ENCODE data around the gene CTNNA2. TPM values are rescaled to one million over a fixed set of nuclear protein-coding genes. Genes with fewer than 3 reads are reported as not detected.

The CTNNA2 gene
- total and polyA plus RNA-seq, 9 donors: 0.32 to 1.4 (median 0.37) TPM; not detected in 3

- no peaks in the 10 kb centered on the region for H3K36me3 ChIP-seq
- no peak for DNase-seq
- intact Hi-C loops (cut with DNase I): no loop called here
- H3K27ac ChIP-seq: no peak overlapping the region
- no peaks in the 10 kb centered on the region for H3K27me3 ChIP-seq
- no peak overlapping the region for H3K4me3 ChIP-seq
- no peak for TF ChIP-seq POLR2A (IDR thresholded peaks at IDR 0.05)
- no peak for TF ChIP-seq EP300 (IDR thresholded peaks at IDR 0.05)
- no peak for TF ChIP-seq CTCF (IDR thresholded peaks at IDR 0.05)
- H3K9me3 ChIP-seq: no peaks in the 10 kb centered on the region
- no peaks in the 10 kb centered on the region for H3K4me1 ChIP-seq (ENCODE audit: insufficient read depth)
- WGBS, 3 donors: 59 to 78% (median 64%) methylated on average over 3 of the region's 3 CpGs
Measured at GRCh38 chr2:80549901-80550300, 1037.0 kb downstream of the CTNNA2 start.

GRCh38 chr2:80560326-80560725 is 1047.5 kb downstream of the CTNNA2 start:
- no peaks in the 10 kb centered on the region for H3K9me3 ChIP-seq
- WGBS, 3 donors: 38 to 56% (median 41%) methylated on average over 4 of the region's 4 CpGs
- no peak for DNase-seq
- H3K4me3 ChIP-seq: no peak overlapping the region
- no peaks in the 10 kb centered on the region for H3K4me1 ChIP-seq (ENCODE audit: insufficient read depth)
- intact Hi-C loops (cut with DNase I): no loop called here
- no peaks in the 10 kb centered on the region for H3K27me3 ChIP-seq
- no peaks in the 10 kb centered on the region for H3K36me3 ChIP-seq
- no peak for TF ChIP-seq POLR2A (IDR thresholded peaks at IDR 0.05)
- TF ChIP-seq CTCF (IDR thresholded peaks at IDR 0.05): no peak
- TF ChIP-seq EP300 (IDR thresholded peaks at IDR 0.05): no peak
- no peak overlapping the region for H3K27ac ChIP-seq

GRCh38 chr2:80568011-80568410 is 1055.2 kb downstream of the CTNNA2 start:
- WGBS, 3 donors: 80 to 92% (median 81%) methylated on average over 3 of the region's 3 CpGs
- Histone ChIP-seq H3K4me3 (no peak overlapping the region), H3K4me1 (ENCODE audit: insufficient read depth) (no peaks in the 10 kb centered on the region), H3K36me3 (no peaks in the 10 kb centered on the region), H3K9me3 (no peaks in the 10 kb centered on the region), H3K27ac (no peak overlapping the region), H3K27me3 (no peaks in the 10 kb centered on the region)
- intact Hi-C loops (cut with DNase I): no loop called here
- no peak for TF ChIP-seq EP300 (IDR thresholded peaks at IDR 0.05)
- TF ChIP-seq CTCF (IDR thresholded peaks at IDR 0.05): no peak
- no peak for TF ChIP-seq POLR2A (IDR thresholded peaks at IDR 0.05)
- no peak for DNase-seq

- H3K27ac ChIP-seq: no peak overlapping the region
- WGBS, 3 donors: 40 to 63% (median 57%) methylated on average over 6 of the region's 6 CpGs
- no peaks in the 10 kb centered on the region for H3K9me3 ChIP-seq
- H3K27me3 ChIP-seq: no peaks in the 10 kb centered on the region
- DNase-seq: no peak
- H3K4me3 ChIP-seq: no peak overlapping the region
- TF ChIP-seq CTCF (IDR thresholded peaks at IDR 0.05) (no peak), EP300 (IDR thresholded peaks at IDR 0.05) (no peak), POLR2A (IDR thresholded peaks at IDR 0.05) (no peak)
- intact Hi-C loops (cut with DNase I): no loop called here
- H3K4me1 ChIP-seq (ENCODE audit: insufficient read depth): no peaks in the 10 kb centered on the region
- H3K36me3 ChIP-seq: no peaks in the 10 kb centered on the region
Measured at GRCh38 chr2:80573167-80573566, 1060.3 kb downstream of the CTNNA2 start.

- 89 to 93% (median 90%) methylated on average over 10 of the region's 10 CpGs for WGBS, 3 donors
- no peak for DNase-seq
- intact Hi-C loops (cut with DNase I): no loop called here
- no peaks in the 10 kb centered on the region for H3K36me3 ChIP-seq
- no peak overlapping the region for H3K4me3 ChIP-seq
- no peaks in the 10 kb centered on the region for H3K27me3 ChIP-seq
- H3K27ac ChIP-seq: no peak overlapping the region
- no peaks in the 10 kb centered on the region for H3K4me1 ChIP-seq (ENCODE audit: insufficient read depth)
- H3K9me3 ChIP-seq: no peaks in the 10 kb centered on the region
- TF ChIP-seq POLR2A (IDR thresholded peaks at IDR 0.05): no peak
- TF ChIP-seq CTCF (IDR thresholded peaks at IDR 0.05): no peak
- TF ChIP-seq EP300 (IDR thresholded peaks at IDR 0.05): no peak
Measured at GRCh38 chr2:80573950-80574349, 1061.1 kb downstream of the CTNNA2 start.
